GM11168 (cell line): ENCODE data around the gene WHRN.

Experiments used
- in situ Hi-C: fragments of 300-500 bp; cut with MboI; formaldehyde crosslinking; loops from one replicate; pipeline ENCODE4 v1.12.0; 2022; ENCODE audit warnings: low sequenced_read_pairs; ENCODE audit not compliant: unreplicated experiment

The WHRN gene

DNA sequence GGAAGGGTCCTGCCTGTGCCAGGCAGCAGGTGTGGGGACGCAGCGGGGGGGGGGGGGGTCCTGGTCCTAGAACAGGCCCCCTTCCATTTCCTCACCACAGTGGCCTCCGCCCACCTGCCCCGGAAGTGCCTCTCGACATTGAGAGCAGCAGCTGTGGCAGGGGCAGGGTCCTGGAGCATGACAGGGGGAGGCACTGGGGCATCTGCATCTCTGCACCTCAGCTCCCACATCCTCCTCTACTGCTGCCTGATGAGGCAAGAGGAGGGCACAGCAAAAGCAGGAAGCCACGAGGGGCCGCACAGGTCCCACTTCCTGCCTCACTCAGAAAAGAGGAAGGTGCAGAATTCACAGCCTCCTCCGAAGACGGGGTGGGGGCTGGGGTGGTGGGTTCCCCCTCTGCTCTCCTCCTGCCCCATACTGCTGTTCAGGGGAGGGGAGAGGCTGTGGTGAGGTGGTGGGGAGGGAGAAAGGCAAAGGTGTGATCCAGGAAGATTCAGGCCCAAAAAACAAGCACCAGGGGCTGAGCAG is 132.3 kb downstream of the WHRN start:
- in situ Hi-C loops = no loop called here

DNA sequence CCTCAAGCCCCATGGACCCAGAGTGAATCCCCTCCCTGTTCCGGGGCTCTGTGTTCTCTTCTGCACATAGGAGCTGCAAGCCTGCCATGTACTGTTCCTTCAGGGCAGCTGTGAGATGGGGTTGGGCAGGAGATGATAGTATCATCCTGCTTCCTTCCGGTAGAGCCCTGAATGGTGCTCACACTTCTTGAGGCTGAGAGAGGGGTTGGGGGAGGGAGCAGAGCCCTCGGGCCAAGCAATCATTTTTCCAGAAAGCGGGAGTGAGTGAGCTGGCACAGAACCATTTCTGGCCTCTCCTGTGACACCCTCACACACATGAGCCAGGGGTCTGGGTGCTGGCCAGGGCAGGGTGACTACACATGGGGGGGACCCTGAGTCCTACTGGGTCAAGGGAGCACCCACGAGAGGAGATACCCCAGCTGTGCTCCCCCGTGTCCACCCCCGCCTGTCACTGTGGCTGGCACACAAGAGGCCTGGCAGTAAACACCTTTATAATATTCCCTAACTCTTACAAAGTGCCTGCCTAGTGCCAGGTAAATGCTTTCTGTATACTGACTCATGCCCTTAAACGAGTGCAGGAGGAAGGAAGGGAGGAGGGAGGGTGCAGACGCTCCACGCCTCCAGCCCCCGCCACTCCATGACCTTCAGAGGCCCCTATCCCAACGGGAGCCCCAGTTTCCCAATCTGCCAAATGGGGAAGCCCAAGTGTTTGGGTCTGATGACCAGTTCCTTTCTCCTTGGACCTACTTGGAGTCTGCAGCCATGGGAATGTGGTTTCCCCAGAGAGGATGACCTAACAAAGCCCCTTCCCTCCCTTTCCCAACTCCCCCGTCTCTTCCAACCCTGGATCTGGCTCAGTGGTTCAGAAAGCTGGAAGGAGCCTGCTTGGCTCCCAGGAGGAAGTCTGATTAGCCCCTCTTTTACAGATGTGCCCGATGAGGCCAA is 133.0 kb downstream of the WHRN start:
- in situ Hi-C loops = no loop called here

GRCh38 chr9:114371343-114371944 is 133.8 kb downstream of the WHRN start:
- in situ Hi-C loops = no loop called here

DNA sequence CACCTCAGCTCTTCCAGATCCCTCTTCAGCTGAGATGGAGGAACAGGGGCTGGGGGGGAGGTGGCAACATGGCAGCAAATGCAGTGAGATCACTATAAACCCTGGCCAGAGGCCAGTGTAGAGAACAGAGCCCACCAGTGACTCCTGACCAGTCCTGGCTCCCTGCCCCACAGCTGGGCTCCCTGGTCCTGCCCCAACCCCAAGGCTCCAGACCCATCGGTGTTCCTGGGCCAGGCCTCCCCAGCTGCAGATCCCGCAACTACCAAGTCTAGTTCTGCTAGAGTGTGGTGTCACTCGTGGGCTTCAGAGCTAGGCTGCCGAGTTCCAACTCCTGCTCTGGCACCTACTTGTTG is 134.3 kb downstream of the WHRN start:
- in situ Hi-C loops = no loop called here

- in situ Hi-C loops = no loop called here
Observed at GRCh38 chr9:114370251-114370967, 134.9 kb downstream of the WHRN start.

- in situ Hi-C loops = no loop called here
Observed at GRCh38 chr9:114369216-114370130, 135.8 kb downstream of the WHRN start.

GRCh38 chr9:114367772-114368569 is 137.3 kb downstream of the WHRN start:
- in situ Hi-C loops = no loop called here

DNA sequence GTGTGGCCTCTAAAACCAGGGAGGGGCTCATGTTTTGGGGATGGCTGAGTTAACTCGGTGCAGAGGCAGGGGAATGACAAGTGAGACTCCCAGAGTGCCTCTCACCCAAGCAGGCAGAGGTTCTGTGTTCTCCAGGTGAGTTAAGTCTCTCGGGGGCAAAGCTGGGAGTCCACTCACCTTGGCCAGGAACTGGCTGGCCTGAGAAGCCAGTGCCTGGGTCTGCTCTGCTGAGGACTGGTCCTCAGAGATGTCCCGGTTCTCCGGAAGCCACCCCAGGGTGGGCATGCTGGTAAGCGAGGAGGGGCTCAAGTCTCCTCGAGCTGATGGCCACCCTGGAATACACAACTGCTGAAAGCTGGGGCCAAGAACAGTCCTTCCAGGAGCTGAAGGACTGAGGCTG is 137.9 kb downstream of the WHRN start:
- in situ Hi-C loops = no loop called here

- in situ Hi-C loops = no loop called here
Observed at GRCh38 chr9:114366334-114367128, 138.7 kb downstream of the WHRN start.

- in situ Hi-C loops = no loop called here
Observed at GRCh38 chr9:114365194-114365593, 140.1 kb downstream of the WHRN start.

GRCh38 chr9:114364134-114365041 is 140.9 kb downstream of the WHRN start:
- in situ Hi-C loops = no loop called here

DNA sequence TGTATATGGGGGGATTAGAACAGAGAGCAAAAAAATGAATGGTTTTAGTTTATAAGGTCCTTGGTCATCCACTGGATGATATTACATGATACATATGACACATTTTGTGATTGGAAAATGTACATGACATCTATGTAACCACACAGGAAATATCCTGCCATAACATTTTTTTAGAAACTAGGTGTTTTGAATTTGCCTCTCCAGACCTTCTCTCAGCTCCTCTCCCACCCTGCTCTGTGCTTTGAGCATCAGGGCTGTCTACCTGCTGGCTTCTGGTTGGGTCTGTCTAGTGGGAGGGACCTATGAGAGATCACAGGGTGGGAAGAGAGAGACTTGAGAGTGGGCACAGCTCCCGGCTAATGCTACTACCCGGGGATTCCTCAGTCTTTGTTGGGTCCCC is 141.8 kb downstream of the WHRN start:
- in situ Hi-C loops = no loop called here

- in situ Hi-C loops = no loop called here
Observed at GRCh38 chr9:114362394-114362793, 142.9 kb downstream of the WHRN start.

DNA sequence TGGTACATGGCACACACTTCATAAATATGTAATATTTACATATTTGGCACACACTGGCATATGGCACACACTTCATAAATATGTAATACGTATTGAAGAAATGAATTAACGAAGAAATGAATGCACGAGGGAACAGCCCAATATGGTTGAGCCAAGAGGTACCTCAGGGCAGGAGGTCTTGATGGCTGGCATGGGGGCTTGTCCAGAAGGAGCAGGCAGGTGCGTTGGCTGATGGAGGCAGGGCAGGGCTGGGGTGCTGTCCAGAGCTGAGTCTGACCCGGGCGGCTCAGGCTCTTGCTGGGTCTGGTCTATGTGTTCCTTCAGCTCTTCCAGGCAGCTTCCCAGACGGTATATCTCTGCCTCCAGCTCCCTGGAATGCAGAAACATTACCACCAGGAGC is 143.7 kb downstream of the WHRN start:
- in situ Hi-C loops = no loop called here

- in situ Hi-C loops = no loop called here
Observed at GRCh38 chr9:114359801-114360200, 145.5 kb downstream of the WHRN start.

DNA sequence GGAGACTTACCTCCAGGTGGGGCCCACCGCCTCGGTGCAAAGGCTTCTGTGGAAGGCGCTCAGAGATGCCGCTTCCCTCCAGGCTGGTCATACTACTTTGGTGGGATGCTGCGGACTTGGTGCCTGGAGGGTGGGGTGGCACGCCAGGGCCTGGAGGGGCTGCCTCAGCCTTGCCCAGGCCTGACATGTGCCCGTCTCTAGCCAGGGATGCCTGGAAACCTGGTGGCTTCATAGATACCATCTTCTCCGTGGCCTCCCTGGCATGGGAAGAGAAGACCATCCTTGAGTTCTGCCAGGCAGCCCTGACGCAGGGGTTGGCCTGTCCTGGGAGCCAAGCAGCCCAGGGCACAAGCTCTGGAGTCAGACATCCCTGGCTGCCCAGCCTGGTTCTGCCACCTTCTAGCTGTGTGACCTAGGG is 147.4 kb downstream of the WHRN start:
- in situ Hi-C loops = no loop called here

- in situ Hi-C loops = no loop called here
Observed at GRCh38 chr9:114357360-114357759, 147.9 kb downstream of the WHRN start.
